Liver (tissue), 2 donors: Measurements from ENCODE around the gene PRR30.

ENCODE experiments used
- TF ChIP-seq, protein P1 (sequence below): fragments of 150-350 bp; IDR thresholded peaks from 2 replicates; pipeline ENCODE4 v1.5.1; 2017; ENCODE audit warnings: improper control_type of control experiment, low read depth, low read length; ENCODE audit not compliant: missing input control
- TF ChIP-seq, protein P2 (sequence below): IDR thresholded peaks from 2 replicates; pipeline ENCODE4 v1.6.1; 2016; ENCODE audit warnings: antibody characterized with exemption
- donor health status: healthy.

DNA sequence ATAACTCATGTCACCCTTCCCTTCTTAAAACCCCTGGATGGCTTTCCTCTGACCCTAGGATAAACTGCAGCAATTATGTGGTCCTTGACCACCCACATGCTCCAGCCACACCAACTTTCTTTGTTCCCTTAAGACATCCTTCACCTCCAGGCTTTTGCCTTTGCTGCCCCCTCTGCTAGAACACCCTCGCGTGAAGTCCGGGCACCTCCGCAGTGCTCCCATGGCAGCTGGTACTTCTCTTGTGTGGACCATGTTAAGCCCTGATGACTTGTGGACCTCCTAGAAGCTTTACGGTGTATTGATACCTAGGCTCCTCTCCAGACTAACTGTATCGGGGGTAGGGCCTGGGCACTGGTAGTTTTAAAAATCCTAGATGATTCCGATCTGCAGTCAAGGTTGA lies 16.4 kb downstream of the PRR30 start:
- TF ChIP-seq, protein P1, sequence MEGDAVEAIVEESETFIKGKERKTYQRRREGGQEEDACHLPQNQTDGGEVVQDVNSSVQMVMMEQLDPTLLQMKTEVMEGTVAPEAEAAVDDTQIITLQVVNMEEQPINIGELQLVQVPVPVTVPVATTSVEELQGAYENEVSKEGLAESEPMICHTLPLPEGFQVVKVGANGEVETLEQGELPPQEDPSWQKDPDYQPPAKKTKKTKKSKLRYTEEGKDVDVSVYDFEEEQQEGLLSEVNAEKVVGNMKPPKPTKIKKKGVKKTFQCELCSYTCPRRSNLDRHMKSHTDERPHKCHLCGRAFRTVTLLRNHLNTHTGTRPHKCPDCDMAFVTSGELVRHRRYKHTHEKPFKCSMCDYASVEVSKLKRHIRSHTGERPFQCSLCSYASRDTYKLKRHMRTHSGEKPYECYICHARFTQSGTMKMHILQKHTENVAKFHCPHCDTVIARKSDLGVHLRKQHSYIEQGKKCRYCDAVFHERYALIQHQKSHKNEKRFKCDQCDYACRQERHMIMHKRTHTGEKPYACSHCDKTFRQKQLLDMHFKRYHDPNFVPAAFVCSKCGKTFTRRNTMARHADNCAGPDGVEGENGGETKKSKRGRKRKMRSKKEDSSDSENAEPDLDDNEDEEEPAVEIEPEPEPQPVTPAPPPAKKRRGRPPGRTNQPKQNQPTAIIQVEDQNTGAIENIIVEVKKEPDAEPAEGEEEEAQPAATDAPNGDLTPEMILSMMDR = no peak
- TF ChIP-seq, protein P2, sequence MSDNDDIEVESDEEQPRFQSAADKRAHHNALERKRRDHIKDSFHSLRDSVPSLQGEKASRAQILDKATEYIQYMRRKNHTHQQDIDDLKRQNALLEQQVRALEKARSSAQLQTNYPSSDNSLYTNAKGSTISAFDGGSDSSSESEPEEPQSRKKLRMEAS = no peak
